HG03175 (cell line): ENCODE data around the gene SERTAD2.

Experiments used
- ATAC-seq: cut with Tn5 transposase; IDR thresholded peaks from one replicate; pipeline ENCODE4 v1.9.1; 2021; ENCODE audit warnings: mild to moderate bottlenecking, moderate library complexity; ENCODE audit not compliant: unreplicated experiment

Gene SERTAD2

DNA sequence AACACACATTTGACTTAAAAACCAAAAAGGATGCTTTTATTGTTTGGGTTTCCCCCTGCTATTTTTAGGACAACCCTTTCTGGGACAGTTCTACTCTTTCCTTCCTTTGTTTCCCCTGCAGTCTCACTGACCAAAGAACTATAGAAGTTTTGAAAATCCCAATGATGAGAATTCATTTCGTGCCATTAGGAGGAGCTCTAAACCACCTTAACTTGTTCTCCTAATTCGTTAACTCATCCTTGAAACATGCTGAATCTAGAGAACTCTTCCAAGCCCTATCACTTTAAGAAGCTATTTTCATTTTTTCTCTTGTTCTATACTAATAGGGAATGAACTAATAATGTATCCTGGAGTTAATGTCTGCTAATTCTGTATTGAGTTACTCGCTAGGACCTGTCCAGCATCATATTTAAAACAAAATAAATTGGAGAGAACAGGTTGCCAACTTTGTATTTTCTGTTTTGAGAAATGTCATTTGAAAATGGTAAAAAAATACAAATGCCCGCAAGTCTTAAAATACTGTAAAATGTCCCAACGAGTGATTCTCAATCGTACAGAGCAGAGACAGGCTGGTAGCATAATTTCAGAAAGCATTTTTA, 66.7 kb downstream of the SERTAD2 start:
- no peak for ATAC-seq

DNA sequence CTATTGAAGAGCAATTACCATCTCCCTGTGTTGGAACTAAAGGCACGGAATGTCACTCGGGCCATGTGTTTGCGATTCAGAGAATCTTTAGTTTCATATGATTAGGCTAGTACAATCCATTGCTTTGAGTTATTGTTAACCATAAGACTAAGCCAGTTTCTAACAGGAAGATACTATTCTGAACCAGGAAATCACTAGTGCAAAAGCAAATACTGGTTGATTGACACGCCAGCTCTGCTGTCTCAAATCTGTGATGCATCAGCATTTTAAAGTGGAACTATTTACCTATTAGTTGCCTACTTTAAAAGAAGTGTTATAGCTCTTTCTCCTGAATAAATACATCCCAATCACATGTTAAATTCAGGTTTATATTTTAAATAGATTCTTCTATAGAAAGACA, 67.7 kb downstream of the SERTAD2 start:
- no peak for ATAC-seq

GRCh38 chr2:64582774-64583340, 70.9 kb downstream of the SERTAD2 start:
- ATAC-seq = peak; percentile 94

DNA sequence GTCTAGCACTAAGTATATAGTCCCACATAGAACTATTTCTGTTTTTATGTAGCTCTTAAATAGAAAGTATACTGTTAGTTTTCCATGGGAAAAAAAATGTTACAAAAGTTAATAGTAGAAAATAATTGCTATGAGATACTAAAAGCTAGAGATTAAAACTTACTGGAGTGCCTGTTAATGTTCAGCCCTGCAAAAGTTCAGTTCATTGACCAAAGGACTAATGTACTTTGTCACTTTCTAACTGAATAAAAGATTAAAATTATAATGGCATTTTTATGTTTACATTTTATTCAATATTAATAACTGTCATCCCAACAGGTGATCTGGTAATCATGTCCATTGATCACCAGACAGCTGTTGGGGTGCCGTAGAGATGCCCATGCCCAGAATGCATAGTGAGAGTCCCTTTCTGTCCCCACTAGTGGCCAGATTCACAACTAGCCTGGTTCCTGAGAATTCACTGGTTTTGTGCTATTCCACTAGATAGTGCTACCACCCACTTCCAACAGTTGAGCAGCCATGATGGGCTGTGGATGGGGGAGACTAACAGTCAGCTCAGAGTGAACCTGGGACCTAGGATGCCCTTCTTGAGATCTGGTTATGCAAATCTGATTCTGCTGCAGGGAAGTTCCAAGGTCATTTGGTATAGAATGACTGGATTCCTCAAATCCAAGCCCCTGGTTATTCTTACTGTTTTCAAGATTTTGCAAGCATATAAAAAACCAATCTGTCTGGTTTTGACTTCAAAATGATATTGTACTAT, 71.8 kb downstream of the SERTAD2 start:
- no peak for ATAC-seq
